HFF-Myc (cell line): Measurements from ENCODE around the gene RYR1.

Source experiments
- DNase-seq: peaks from one replicate; pipeline ENCODE4 v3.0.0-alpha.2; 2011; ENCODE audit warnings: low read depth; ENCODE audit errors: extremely low read depth
- H3K4me3 ChIP-seq: replicated peaks from 2 replicates; pipeline ENCODE4 v1.5.1; 2011; ENCODE audit warnings: low read depth, mild to moderate bottlenecking, control low read depth, low read length
- CTCF ChIP-seq: IDR thresholded peaks from 2 replicates; pipeline ENCODE4 v1.5.1; 2012; ENCODE audit warnings: mild to moderate bottlenecking, low read depth, low read length, control low read depth; ENCODE audit errors: missing control alignments

The RYR1 gene

DNA sequence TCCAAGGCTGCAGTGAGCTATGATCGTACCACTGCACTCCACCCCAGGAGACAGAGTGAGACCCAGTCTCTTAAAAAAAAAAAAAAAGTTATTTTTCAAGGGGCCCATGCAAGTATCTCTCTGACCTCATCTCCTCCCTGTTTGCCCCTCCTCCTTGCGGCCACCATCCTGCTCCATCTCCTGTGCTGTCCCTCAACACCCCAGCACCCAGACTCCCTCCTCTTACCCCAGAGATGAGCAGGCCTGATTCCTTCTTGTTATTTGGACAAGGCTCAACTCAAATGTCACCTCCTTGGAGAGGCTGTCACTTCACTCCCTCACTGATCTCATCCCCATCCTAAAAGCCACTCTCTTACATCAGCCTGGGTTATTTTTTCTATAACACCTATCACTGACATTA lies 4.4 kb downstream of the RYR1 start:
- no peak for TF ChIP-seq CTCF
- H3K4me3 ChIP-seq: no peak overlapping the region
- no peak for DNase-seq

GRCh38 chr19:38440592-38440991 lies 7.1 kb downstream of the RYR1 start:
- DNase-seq: no peak
- TF ChIP-seq CTCF: no peak
- H3K4me3 ChIP-seq: no peak overlapping the region

DNA sequence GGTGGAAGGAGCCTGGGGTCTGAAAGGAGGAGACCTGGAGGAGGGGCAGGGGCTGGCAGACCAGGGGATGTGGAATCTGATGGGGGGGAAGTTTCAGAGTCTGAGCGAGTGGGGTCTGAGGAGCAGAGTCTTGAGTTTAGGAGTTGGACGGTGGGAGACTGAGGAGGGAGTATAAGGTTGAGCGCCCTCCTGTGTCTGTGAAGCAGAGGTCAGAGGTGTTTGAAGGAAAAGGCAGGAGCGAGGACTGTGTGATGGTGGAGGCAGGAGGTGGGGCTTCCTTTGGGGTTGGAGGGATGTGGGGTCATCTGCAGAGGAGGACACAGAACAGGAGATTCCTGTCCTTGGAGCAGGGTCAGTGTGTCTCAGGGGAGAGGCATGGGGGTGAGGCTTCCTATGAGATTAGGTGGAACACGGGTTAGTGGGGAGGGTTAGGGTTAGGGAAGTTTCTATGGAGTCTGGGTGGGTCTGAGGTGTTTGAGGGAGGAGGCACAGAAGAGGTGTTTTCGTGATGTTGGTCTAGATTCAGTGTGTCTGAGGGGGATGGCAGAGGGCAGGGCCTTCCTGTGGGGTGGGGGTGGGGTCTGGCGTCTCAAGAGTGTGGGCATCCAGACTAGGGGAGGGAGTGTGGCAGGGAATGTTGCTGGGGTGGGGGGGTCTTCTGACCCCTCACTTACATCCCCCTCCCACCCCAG lies 8.3 kb downstream of the RYR1 start:
- no peak for DNase-seq
- no peak overlapping the region for H3K4me3 ChIP-seq
- no peak for TF ChIP-seq CTCF

GRCh38 chr19:38442736-38443135 lies 9.2 kb downstream of the RYR1 start:
- no peak overlapping the region for H3K4me3 ChIP-seq
- no peak for TF ChIP-seq CTCF
- no peak for DNase-seq

GRCh38 chr19:38443458-38443999 lies 10.0 kb downstream of the RYR1 start:
- H3K4me3 ChIP-seq: no peak overlapping the region
- DNase-seq: no peak
- no peak for TF ChIP-seq CTCF

GRCh38 chr19:38444026-38444425 lies 10.5 kb downstream of the RYR1 start:
- no peak for DNase-seq
- no peak overlapping the region for H3K4me3 ChIP-seq
- no peak for TF ChIP-seq CTCF

DNA sequence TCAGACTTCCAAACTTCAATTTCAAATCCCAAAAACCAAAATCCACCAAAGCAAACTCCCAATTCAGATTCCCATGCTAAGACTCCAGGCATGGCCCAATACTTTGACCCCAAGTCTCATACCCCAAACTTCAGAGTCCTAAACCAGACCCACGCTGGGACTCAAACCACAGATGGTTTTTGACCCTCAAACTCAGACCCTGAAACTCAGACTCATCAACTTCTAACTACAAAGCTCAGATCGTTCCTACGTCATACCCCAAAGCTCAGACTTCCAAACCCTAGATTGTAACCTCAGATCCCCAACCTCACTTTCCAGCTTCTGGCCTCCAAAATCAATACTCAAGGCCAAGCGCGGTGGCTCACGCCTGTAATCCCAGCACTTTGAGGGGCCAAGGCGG lies 11.9 kb downstream of the RYR1 start:
- H3K4me3 ChIP-seq: no peak overlapping the region
- no peak for TF ChIP-seq CTCF
- DNase-seq: no peak
